Mucosa of gallbladder (tissue), 1 donor: ENCODE data around the gene ARIH2. TPM values are rescaled to one million over a fixed set of nuclear protein-coding genes. Genes with fewer than 3 reads are reported as not detected.
A peak's percentile ranks its signal among the peaks of the same experiment; 100 is the strongest.

Experiments used
- DNase-seq: peaks from one replicate; pipeline ENCODE4 v3.0.0-alpha.2; 2020; ENCODE audit warnings: low spot score
- total RNA-seq: library from RNA; stranded (reverse); gene quantifications from one replicate; pipeline ENCODE4 v1.2.1, GENCODE V29; 2021
- donor health status: DM: no; HTN: no; CAD: no.

The ARIH2 gene
- total RNA-seq, 1 donor from 2014 or later: 76.7 TPM

DNA sequence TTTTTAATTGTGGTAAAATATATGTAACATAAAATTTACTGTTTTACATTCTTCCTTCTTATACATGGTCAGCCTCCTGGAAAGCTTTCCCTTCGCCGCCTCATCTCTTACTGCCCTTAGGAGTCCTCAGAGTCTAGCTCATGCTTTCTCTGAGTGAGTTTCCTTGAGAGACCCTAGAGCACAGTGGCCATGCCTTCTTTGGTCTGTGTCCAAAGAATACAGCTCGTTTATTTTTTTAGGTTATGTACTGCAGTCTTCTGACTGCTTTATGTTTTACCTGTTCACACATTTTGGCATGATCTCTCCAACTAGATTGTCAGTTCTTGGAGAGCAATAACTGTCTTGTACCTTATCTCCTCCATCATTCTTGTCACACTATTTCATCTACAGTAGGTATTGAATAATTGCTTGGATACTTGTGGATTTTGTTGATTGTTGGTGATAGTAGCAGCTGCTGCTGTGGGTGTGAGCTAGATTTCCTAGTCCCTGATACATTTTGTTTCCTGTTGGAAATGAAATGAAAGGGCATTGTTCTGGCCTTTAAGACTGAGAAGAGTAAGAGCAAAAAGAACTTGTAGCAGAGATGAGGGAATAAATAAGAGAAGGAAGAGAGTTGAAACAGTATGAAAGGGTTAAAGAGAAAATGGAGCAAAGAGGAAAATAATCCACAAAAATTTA is 10.9 kb downstream of the ARIH2 start:
- DNase-seq: no peak

DNA sequence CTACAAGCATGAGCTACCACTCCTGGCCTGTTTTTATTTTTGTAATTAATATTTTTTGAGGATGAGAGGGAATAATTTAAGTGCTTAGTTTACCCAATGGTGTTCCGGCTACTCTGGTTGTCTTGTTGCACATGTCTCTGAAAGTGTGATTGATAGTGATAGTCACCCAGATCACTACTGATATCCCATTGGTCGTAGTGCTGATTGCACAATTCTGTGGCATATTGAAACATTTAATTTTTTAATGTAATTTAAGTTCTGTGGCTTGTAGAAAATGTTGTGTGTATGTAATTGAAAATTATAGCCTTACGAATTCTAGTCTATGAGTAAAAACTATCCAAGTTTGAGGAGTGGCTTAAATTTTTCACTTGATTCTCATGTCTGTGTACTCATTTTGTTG is 11.9 kb downstream of the ARIH2 start:
- DNase-seq: no peak

GRCh38 chr3:48931944-48932580 is 13.4 kb downstream of the ARIH2 start:
- no peak for DNase-seq

DNA sequence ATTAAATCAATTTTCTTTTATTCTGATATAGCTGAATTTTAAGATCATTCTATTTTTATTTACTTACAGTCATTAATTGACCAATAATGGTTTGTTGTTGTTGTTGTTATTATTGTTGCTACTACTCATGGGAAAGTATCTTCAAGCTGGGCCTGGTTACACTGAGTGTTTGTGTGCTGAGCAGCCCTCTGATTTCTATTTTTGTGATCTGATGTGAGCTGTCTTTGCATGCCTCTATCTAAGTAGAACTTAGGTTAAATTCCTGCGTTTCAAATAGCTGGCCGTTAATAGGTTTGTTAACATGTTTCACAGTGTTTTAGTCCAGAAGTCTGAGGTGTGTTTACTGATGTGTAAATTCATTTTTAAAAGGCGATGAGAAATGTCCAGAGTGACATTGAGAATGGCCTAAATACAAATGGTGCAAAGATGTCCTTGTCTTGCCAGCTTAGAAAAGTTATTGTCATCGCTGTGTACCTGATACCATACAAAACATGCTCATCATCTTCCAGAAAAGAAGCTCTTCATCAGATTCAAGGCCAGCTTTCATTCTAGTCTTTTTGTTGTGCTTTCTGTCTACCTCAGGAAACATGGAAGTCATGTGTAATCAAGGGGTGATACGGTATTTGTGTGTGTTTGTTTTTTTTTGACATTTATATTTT is 15.8 kb downstream of the ARIH2 start:
- DNase-seq: no peak

DNA sequence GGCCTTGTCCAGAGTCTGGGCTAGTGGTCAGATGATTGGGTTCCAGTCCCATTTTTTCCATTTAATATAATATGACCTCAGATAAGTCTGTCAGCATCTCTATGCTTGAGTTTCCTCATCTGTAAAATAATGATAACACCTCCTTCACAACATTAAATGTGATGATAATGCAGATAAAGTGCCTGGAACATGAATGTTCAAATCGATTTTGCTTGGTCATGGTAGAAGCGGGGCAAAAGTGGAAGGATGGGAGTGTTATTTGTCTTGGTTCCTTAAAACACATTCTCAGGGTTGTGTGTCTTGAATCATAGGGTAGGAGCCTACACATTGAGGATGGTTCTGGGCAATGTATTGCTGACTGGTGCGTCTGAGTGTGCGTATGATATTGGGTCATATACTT is 16.9 kb downstream of the ARIH2 start:
- no peak for DNase-seq

GRCh38 chr3:48938156-48938555 is 19.5 kb downstream of the ARIH2 start:
- DNase-seq: no peak

DNA sequence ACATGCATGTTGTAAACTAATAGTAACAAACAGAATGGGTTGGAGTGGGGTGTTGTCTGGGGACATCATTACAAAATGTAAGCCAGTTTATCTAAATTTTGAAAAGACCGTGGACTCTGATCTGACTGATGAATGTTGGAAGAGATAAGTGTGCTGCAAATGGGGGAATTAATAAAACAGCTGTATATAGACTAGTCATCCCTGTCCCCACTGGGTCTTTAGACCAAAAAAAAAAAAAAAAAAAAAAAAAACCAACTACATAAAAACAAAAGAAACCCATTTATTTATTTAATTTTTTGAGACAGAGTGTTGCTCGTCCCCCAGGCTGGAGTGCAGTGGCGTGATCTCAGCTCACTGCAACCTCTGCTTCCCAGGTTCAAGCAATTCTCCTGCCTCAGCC is 20.0 kb downstream of the ARIH2 start:
- no peak for DNase-seq

GRCh38 chr3:48945432-48945831 is 26.8 kb downstream of the ARIH2 start:
- DNase-seq: no peak

- DNase-seq: no peak
Observed at GRCh38 chr3:48945891-48946549, 27.4 kb downstream of the ARIH2 start.

DNA sequence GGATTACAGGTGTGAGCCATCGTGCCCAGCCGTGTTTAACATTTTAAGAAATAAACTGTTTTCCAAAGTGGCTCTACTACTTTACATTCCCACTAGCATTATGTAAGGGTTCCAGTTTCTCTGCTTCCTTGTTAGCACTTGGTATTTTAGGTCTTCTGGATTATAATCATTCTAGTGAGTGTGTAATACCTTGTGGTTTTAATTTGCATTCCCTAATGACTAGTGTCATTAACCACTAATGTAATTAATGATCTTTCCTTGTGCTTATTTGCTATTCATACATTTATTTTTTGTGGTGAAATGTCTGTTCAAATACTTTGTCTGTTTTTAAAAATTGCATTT is 30.7 kb downstream of the ARIH2 start:
- DNase-seq: no peak

DNA sequence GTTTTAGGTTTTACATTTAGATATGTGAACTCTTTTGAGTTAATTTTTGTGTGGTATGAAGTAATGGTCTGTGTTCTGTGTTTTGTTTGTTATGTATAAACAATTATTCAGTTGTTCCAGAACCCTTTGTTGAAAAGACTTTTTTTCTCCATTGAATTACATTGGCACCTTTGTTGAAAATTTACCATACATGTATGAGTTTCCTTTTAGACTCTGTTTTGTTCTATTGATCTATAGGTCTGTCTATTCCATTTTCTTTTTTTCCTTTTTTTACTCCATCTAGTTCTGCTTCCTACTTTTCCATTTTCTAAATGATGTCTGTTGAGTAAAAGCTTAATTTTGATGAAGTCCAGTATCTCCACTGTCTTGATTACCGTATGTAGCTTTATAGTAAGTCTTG is 31.4 kb downstream of the ARIH2 start:
- DNase-seq: no peak

- DNase-seq: no peak
Observed at GRCh38 chr3:48951764-48952163, 33.1 kb downstream of the ARIH2 start.

GRCh38 chr3:48952510-48953118 is 34.0 kb downstream of the ARIH2 start:
- peak; percentile 14 for DNase-seq

DNA sequence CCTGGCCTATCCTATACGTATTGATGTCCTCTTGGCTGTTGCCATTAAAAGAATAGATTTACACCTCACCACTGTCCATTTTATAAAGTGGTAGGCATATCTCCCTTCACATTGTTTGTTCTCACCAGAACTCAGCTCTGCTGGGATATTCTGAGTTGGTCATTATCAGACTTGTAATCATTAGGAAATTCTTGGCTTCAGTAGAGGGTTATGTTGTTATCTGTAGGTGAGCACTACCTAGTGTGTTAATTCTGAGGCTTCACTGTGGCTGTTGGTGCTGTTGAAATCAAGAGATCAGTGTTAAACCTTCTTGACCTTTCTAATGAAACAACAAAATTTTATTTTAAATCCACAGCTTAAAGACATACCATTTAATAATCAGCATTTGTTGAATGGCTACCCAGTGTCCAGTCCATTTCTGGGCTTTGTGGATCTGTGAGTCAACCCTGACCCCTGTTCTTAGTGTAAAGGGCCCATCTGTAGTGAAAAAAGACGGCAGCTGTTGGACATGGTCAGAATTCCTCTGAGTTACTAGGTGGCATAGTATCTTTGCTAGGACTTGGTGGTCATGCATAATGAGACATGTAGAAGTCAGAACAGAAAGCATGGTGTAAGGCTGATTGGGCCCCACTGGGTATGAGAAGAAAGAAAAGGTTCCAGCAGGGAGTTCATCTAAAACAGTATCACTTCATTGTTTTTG is 38.5 kb downstream of the ARIH2 start:
- DNase-seq: no peak

DNA sequence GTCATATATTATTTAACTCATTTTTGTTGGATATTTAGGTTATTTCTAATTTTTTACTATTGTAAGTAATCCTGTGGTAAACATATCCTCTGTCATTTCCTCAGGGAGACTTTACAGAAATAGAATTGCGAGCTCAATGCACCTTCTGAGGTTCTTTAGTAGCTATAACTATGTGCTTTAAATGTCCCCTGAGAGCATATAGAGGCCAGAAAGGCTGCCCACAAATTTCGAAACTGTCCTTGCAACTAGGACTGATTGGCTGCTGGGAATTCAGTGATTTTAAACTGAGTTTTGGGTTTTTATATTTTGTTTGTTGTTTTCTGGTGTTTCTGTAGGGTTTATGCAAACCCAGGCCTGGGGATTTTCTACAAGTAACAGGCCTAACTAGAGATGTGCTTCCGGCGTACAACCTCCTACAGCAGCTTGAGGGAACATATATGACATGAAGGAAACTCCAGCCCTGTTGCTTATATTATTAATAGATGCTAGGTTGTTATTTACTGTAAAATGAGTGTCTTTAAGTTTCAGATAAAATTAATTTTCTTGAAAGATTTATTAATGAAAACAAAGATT is 42.3 kb downstream of the ARIH2 start:
- DNase-seq: no peak

DNA sequence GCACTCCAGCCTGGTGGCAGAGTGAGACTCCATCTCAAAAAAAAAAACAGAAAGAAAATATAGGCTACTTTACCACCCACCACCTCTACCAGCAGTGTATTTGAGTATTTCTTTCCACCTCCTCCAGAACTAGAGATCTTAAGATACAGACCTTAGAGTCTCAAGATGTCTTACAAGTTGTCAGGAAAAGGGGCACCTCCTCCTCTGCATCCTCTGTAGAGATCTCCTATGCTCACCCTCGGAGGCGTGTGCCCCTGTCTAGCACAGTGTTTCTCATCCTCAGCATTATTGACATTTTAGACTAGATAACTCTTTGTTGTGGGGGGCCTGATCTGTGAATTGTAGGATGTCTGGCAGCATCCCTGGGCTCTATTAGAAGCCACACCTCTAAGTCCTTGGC is 43.7 kb downstream of the ARIH2 start:
- DNase-seq: no peak

DNA sequence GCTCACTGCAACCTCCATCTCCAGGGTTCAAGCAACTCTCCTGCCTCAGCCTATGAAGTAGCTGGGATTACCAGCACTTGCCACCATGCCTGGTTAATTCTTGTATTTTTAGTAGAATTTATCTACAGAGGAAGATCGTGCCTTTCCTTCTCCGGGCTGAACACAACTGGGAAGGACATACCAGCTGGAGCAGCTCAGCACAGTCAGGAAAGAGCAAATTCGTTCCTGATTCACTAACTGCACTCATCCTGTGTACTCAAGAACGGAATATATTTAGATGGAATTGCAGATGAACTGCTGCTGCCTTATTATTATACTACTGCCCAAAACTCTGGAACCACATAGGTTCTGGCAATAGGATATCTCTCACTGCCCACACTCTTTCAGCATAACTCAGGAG is 44.3 kb downstream of the ARIH2 start:
- DNase-seq: no peak

- no peak for DNase-seq
Observed at GRCh38 chr3:48963591-48963990, 44.9 kb downstream of the ARIH2 start.

DNA sequence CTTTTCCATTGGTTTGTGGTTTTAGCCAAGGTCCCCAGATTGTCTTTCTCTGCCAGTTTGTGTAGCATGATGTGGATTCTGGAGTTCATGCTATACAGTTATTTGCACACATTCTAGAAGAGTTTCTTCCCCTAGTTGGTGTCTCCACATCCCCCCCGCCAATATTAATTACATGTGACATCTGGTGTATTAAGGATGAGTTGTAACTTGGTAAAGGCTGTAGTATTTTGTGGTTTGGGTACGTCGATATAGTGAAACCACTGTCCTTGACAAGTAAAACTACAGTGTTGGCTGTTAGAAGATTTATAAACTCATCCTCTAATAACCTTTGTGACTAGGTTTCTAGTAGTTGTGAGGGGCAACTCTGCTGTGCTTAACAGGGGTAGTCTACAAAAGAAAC is 47.7 kb downstream of the ARIH2 start:
- DNase-seq: no peak

- no peak for DNase-seq
Observed at GRCh38 chr3:48966876-48967361, 48.3 kb downstream of the ARIH2 start.

DNA sequence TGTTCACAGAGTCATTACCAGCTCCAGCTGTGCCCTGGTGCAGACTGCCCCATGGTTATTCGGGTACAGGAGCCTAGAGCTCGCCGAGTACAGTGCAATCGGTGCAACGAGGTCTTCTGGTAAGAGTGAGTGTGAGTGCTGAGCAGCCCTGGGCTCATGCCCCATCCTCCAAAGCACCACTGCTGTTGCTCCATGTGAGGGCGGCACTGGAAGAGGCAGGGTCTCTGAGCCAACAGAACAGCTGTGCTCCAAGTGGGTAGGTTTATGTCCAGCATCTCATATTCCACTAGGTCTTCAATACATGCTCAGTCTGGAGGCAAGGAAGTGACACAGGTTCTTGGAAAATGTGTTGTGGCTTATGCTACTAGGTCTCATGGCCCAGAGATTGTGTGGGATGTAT is 51.9 kb downstream of the ARIH2 start:
- DNase-seq: no peak
